Right lobe of liver (tissue), 6 donors: ENCODE data around the gene FAM228A. TPM values are rescaled to one million over a fixed set of nuclear protein-coding genes. Genes with fewer than 3 reads are reported as not detected.

ENCODE experiments used
- ATAC-seq, 4 donors: fragments of 200-7000 bp; cut with Tn5 transposase; one replicate each; pipeline ENCODE4 v1.9.1; 2020; ENCODE audit warnings: mild to moderate bottlenecking in 4 of 4, moderate library complexity in 4 of 4
- DNase-seq, 3 donors: peaks; one replicate each; pipeline ENCODE4 v3.0.0-alpha.2; 2020
- H3K27ac ChIP-seq, 3 donors: fragments of 200-600 bp; one replicate each; pipeline ENCODE4 v1.8.0; 2022
- H3K27me3 ChIP-seq, 2 donors: fragments of 200-600 bp; one replicate each; pipeline ENCODE4 v1.8.0; 2022
- H3K36me3 ChIP-seq, 4 donors: fragments of 200-600 bp; sonication (generic) in 1 of 4; one replicate each; pipeline versions ENCODE4 v1.5.1 to v1.8.0; 2017 to 2022; ENCODE audit warnings: control low read depth in 1 of 4
- H3K4me1 ChIP-seq, 4 donors: fragments of 200-600 bp; sonication (generic) in 1 of 4; one replicate each; pipeline versions ENCODE4 v1.5.1 to v1.8.0; 2017 to 2022; ENCODE audit warnings: control low read depth in 1 of 4
- H3K4me3 ChIP-seq, 3 donors: fragments of 200-600 bp; one replicate each; pipeline ENCODE4 v1.8.0; 2022
- H3K9me3 ChIP-seq, 4 donors: fragments of 200-600 bp; sonication (generic) in 1 of 4; one replicate each; pipeline versions ENCODE4 v1.5.1 to v1.8.0; 2017 to 2022; ENCODE audit warnings: control low read depth in 1 of 4
- POLR2A ChIP-seq: fragments of 450-650 bp; IDR thresholded peaks from one replicate; pipeline ENCODE4 v1.6.1; 2017; ENCODE audit warnings: antibody characterized with exemption, mild to moderate bottlenecking
- WGBS: methylation state at CpG from one replicate; pipeline ENCODE4 v1.1.6; 2018; ENCODE audit warnings: low coverage, low lambda C conversion rate; ENCODE audit not compliant: insufficient coverage; ENCODE audit errors: missing lambda C conversion rate; 5-methylcytosine and 5-hydroxymethylcytosine counted together
- intact Hi-C, 2 donors: fragments of 100-400 bp; cut with DNase I; formaldehyde crosslinking; loops; one replicate each; pipeline versions ENCODE4 v1.11.2 to v1.14.1; 2022
- total RNA-seq, 6 experiments: library from RNA; depleted of rRNA in 2 of 6; stranded (reverse); fragments of >200 nt in 2 of 6; fragmentation: NEBNext Ultra II Directional in 3 of 6; extraction: Animal tissue kit (Norgen Biotek cat#: 25700) in 3 of 6; gene quantifications; one replicate each; pipeline versions ENCODE4 v1.1.0 to v1.2.4, GENCODE V29; 2016 to 2023
- TF ChIP-seq, protein P1 (sequence below), 4 donors: fragments of 200-600 bp in 3 of 4; fragments of 450-650 bp in 1 of 4; IDR thresholded peaks; one replicate each; pipeline versions ENCODE4 v1.5.1 to v1.8.0; 2016 to 2022; ENCODE audit warnings: antibody characterized with exemption in 4 of 4, mild to moderate bottlenecking in 2 of 4
- donor health status: DM: no; HTN: yes; CAD: no.
- donor health status: DM: no; HTN: no; CAD: no.
- donor health status: DM: no; HTN: no; CAD: no.
- donor health status: DM: no; HTN: yes; CAD: no.
- donor health status: DM: no; HTN: yes; CAD: no.

The FAM228A gene
- total RNA-seq, 6 experiments from 2014 or later: 0.12 to 0.22 (median 0.18) TPM; not detected in 3

DNA sequence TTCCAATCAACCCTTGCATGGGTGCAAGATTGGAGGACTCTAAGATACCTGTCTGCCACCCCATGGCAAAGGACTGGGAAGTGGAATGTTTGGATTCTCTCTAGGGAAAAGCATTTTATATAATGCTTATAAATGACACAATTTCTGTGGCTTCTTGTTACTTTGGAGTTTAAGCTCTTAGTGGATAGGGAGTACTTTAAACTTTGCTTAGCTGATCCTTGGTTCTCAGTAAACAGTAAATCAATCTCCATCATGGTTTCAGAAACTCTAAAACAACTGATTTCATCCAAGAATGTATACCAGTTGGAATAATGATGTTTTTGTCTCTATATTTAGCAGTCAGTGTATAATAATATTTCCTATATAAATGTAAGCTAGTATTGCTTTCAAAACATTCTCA, 14.1 kb upstream of the FAM228A start:
- H3K36me3 ChIP-seq: no peaks in the 10 kb centered on the region
- DNase-seq (no peak), ATAC-seq (no peak)
- H3K9me3 ChIP-seq: no peaks in the 10 kb centered on the region
- H3K27ac ChIP-seq: no peak overlapping the region
- H3K4me3 ChIP-seq: no peak overlapping the region
- TF ChIP-seq POLR2A: no peak
- TF ChIP-seq, protein P1, sequence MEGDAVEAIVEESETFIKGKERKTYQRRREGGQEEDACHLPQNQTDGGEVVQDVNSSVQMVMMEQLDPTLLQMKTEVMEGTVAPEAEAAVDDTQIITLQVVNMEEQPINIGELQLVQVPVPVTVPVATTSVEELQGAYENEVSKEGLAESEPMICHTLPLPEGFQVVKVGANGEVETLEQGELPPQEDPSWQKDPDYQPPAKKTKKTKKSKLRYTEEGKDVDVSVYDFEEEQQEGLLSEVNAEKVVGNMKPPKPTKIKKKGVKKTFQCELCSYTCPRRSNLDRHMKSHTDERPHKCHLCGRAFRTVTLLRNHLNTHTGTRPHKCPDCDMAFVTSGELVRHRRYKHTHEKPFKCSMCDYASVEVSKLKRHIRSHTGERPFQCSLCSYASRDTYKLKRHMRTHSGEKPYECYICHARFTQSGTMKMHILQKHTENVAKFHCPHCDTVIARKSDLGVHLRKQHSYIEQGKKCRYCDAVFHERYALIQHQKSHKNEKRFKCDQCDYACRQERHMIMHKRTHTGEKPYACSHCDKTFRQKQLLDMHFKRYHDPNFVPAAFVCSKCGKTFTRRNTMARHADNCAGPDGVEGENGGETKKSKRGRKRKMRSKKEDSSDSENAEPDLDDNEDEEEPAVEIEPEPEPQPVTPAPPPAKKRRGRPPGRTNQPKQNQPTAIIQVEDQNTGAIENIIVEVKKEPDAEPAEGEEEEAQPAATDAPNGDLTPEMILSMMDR (IDR thresholded peaks at IDR 0.05): no peak
- no peaks in the 10 kb centered on the region for H3K4me1 ChIP-seq
- H3K27me3 ChIP-seq: no peaks in the 10 kb centered on the region
- intact Hi-C loops: no loop called here

DNA sequence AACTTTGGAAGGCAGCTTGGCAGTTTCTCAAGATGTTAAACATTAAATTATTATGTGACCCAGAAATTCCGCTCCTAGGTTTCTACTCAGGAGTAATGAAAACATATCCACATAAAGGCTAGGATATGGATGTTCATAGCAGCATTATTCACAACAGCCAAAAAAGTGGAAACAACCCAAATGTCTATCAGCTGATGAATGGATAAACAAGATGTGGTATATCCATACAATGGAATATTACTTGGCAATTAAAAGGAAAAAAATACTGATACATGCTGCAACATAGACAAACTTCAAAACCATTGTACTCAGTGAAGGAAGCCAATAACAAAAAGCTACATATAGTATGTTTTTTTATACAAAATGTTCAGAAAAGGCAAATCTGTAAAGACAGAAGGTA, 12.4 kb upstream of the FAM228A start:
- Histone ChIP-seq H3K4me1 (no peaks in the 10 kb centered on the region), H3K9me3 (no peaks in the 10 kb centered on the region), H3K27me3 (no peaks in the 10 kb centered on the region), H3K4me3 (no peak overlapping the region), H3K36me3 (no peaks in the 10 kb centered on the region), H3K27ac (no peak overlapping the region)
- TF ChIP-seq POLR2A: no peak
- TF ChIP-seq, protein P1 (IDR thresholded peaks at IDR 0.05): no peak
- 100% methylated on average over 1 of the region's 1 CpG for WGBS
- ATAC-seq (no peak), DNase-seq (no peak)
- intact Hi-C loops: no loop called here

DNA sequence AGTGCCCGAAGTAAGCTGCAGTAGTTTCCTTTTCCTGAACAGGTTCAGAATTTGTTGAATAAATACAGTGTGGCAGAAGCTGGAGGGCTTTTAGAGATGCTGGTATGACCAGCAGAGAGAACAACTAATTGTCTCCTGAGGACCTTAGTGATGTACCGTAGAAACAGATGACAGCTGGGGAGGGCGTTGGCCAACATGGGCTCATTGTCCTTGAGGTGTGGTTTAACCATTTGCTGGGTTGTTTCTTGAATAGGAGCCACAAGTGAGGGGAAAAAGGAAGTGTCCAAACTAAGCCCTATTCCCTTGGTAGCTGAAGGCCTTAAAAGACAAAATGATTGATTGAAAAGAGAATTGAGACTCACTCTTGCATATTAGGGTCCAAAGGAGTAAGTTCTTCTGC, 11.7 kb upstream of the FAM228A start:
- intact Hi-C loops: no loop called here
- TF ChIP-seq POLR2A: no peak
- TF ChIP-seq, protein P1 (IDR thresholded peaks at IDR 0.05): no peak
- no peaks in the 10 kb centered on the region for H3K27me3 ChIP-seq
- no peak for ATAC-seq
- no peaks in the 10 kb centered on the region for H3K36me3 ChIP-seq
- no peaks in the 10 kb centered on the region for H3K9me3 ChIP-seq
- no peak overlapping the region for H3K27ac ChIP-seq
- WGBS: 80% methylated on average over 2 of the region's 3 CpGs
- H3K4me1 ChIP-seq: no peaks in the 10 kb centered on the region
- no peak overlapping the region for H3K4me3 ChIP-seq
- DNase-seq: no peak

DNA sequence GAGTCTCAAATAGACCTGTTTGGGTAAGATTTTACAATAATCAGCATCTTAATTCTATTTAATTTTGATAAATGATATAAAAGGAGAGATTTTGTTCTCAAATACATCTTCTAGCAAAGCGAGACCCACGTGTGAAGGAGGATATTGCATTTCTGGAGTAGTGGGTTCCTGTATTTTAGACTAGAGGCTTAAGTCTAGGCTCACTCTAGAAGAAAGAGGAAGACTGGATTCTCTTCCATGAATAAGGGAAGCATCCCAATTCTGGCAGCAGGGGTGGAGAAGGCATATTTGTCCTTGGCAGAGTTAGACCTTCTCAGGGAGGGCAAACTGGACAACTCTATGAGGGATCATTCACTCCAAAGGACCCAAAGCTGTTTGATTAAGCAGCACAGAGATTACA, 11.3 kb upstream of the FAM228A start:
- H3K27me3 ChIP-seq: no peaks in the 10 kb centered on the region
- no peak overlapping the region for H3K4me3 ChIP-seq
- H3K27ac ChIP-seq: no peak overlapping the region
- intact Hi-C loops: no loop called here
- no peaks in the 10 kb centered on the region for H3K4me1 ChIP-seq
- DNase-seq (no peak), ATAC-seq (no peak)
- no peak for TF ChIP-seq POLR2A
- TF ChIP-seq, protein P1 (IDR thresholded peaks at IDR 0.05): no peak
- H3K9me3 ChIP-seq: no peaks in the 10 kb centered on the region
- no peaks in the 10 kb centered on the region for H3K36me3 ChIP-seq
- WGBS: 71% methylated on average over 2 of the region's 2 CpGs

DNA sequence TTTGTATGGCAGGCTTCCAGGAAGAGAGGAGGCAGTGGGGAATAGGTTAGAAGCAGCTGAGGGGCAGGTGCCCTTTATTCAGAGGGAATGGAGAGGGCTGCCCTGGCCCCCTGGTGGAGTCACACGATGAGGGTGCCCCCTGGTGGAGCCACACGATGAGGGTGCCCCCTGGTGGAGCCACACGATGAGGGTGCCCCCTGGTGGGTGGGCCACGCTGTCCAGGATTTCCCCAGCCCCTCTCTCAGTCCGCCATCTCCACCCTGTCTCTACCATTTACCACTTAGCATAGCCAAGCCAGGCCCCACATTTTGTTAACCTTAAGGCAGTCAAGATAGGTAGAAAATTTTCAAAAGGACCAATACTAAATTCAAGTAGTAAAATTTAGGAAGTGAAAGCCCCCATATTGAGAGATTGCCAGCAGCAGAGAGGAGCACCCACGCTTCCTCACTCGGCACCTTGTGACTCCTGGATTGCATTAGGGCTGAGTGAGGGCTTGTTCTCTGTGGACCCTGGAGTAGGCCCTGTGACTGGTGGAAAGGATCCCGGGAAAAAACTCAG, 10.4 kb upstream of the FAM228A start:
- intact Hi-C loops: no loop called here
- no peak overlapping the region for H3K4me3 ChIP-seq
- no peaks in the 10 kb centered on the region for H3K4me1 ChIP-seq
- H3K36me3 ChIP-seq: no peaks in the 10 kb centered on the region
- peak; percentile 52 to 80 (median 72) for ATAC-seq
- no peak overlapping the region for H3K27ac ChIP-seq
- H3K27me3 ChIP-seq: no peaks in the 10 kb centered on the region
- WGBS: 88% methylated on average over 4 of the region's 8 CpGs
- peak in 1 of 3 donors; percentile 41 for DNase-seq
- TF ChIP-seq, protein P1 (IDR thresholded peaks at IDR 0.05): peak; percentile 41 to 58 (median 45)
- TF ChIP-seq POLR2A: no peak
- H3K9me3 ChIP-seq: no peaks in the 10 kb centered on the region
